GM21619 (cell line): ENCODE results near the gene CDK5RAP2.
"Not testable (repeated sequence)": the region's sequence is repeated elsewhere in the genome, so short reads cannot be mapped to it uniquely, and the experiment has no call there.

Source experiments
- ATAC-seq: cut with Tn5 transposase; IDR thresholded peaks from one replicate; pipeline ENCODE4 v1.9.1; 2021; ENCODE audit not compliant: unreplicated experiment

Gene CDK5RAP2

GRCh38 chr9:120474591-120475243, 105.2 kb downstream of the CDK5RAP2 start:
- ATAC-seq: no peak

GRCh38 chr9:120473608-120474007, 106.4 kb downstream of the CDK5RAP2 start:
- ATAC-seq: no peak

GRCh38 chr9:120465685-120466407, 114.1 kb downstream of the CDK5RAP2 start:
- ATAC-seq: no peak

GRCh38 chr9:120464887-120465421, 115.0 kb downstream of the CDK5RAP2 start:
- no peak for ATAC-seq

- no peak for ATAC-seq
These were observed 115.6 kb downstream of the CDK5RAP2 start for GRCh38 chr9:120464176-120464886.

- no peak for ATAC-seq
These were observed 116.2 kb downstream of the CDK5RAP2 start for GRCh38 chr9:120463765-120464164.

GRCh38 chr9:120461677-120462076, 118.3 kb downstream of the CDK5RAP2 start:
- not testable (repeated sequence) for ATAC-seq

GRCh38 chr9:120456218-120456617, 123.7 kb downstream of the CDK5RAP2 start:
- no peak for ATAC-seq

- no peak for ATAC-seq
These were observed 125.5 kb downstream of the CDK5RAP2 start for GRCh38 chr9:120454467-120454866.

- ATAC-seq: no peak
These were observed 126.2 kb downstream of the CDK5RAP2 start for GRCh38 chr9:120453792-120454191.

GRCh38 chr9:120452631-120453030, 127.3 kb downstream of the CDK5RAP2 start:
- ATAC-seq: no peak

- ATAC-seq: no peak
These were observed 129.1 kb downstream of the CDK5RAP2 start for GRCh38 chr9:120450916-120451315.

GRCh38 chr9:120449566-120449965, 130.4 kb downstream of the CDK5RAP2 start:
- ATAC-seq: no peak

GRCh38 chr9:120447959-120448500, 131.9 kb downstream of the CDK5RAP2 start:
- ATAC-seq: no peak

- no peak for ATAC-seq
These were observed 133.3 kb downstream of the CDK5RAP2 start for GRCh38 chr9:120446671-120447070.

- ATAC-seq: no peak
These were observed 136.0 kb downstream of the CDK5RAP2 start for GRCh38 chr9:120443976-120444375.

GRCh38 chr9:120443489-120443888, 136.5 kb downstream of the CDK5RAP2 start:
- no peak for ATAC-seq

GRCh38 chr9:120442308-120442995, 137.5 kb downstream of the CDK5RAP2 start:
- ATAC-seq: no peak

- ATAC-seq: no peak
These were observed 138.3 kb downstream of the CDK5RAP2 start for GRCh38 chr9:120441426-120442307.

- ATAC-seq: no peak
These were observed 139.2 kb downstream of the CDK5RAP2 start for GRCh38 chr9:120440791-120441190.
